HepG2 (cell line): ENCODE data around the gene RHBDL3. TPM values are rescaled to one million over a fixed set of nuclear protein-coding genes. Genes with fewer than 3 reads are reported as not detected.
A peak's percentile ranks its signal among the peaks of the same experiment; 100 is the strongest.

ENCODE experiments used
- ATAC-seq: fragments of 200-7000 bp; cut with Tn5 transposase; 3 replicates; pipeline ENCODE4 v1.9.1; 2020; ENCODE audit warnings: mild to moderate bottlenecking, moderate library complexity
- BruUV-seq: library from RNA; stranded (reverse); fragments of 400-500 nt; replicated peaks from 2 replicates; lab custom pipeline; 2021; lab: Mats Ljungman, UMichigan
- CTCF ChIA-PET: fragments of 300-600 bp; formaldehyde crosslinking; extraction: SDS; loops from one replicate; lab custom pipeline; 2021; ENCODE audit warnings: low total read pairs, inconsistent platforms, low intra/inter-chr PET ratio; lab: Yijun Ruan, JAX
- POLR2A ChIA-PET: fragments of 350-600 bp; sonication (Branson Sonifier 250); formaldehyde crosslinking; loops from one replicate; lab custom pipeline; 2020; ENCODE audit warnings: antibody characterized with exemption, inconsistent platforms; lab: Yijun Ruan, JAX
- DNase-seq: peaks from one replicate; pipeline ENCODE4 v3.0.0-alpha.2; 2015; ENCODE audit warnings: low spot score
- FAIRE-seq: peaks from 3 replicates; lab custom pipeline; 2011; peaks lifted over from hg19 to GRCh38; lab: Jason Lieb, UNC
- H2AFZ ChIP-seq: one replicate; pipeline ENCODE4 v1.6.1; 2011; ENCODE audit warnings: low read length, inconsistent platforms
- H3K27ac ChIP-seq: fragments of 300-600 bp; 3 replicates; pipeline ENCODE4 v1.8.0; 2011; ENCODE audit warnings: mixed run types, mild to moderate bottlenecking, mixed read lengths, low read length, inconsistent platforms; ENCODE audit not compliant: insufficient read depth; ENCODE audit errors: extremely low read length
- H3K27me3 ChIP-seq, 2 experiments: fragments of 200-600 bp in 1 of 2; 2 replicates in 1 of 2; 3 replicates in 1 of 2; pipeline versions ENCODE4 v1.6.0 to v1.8.0; 2011; ENCODE audit warnings: low read length in 2 of 2, mild to moderate bottlenecking in 2 of 2, moderate library complexity in 2 of 2, inconsistent platforms in 1 of 2; ENCODE audit not compliant: insufficient read depth in 2 of 2, control insufficient read depth in 1 of 2
- H3K36me3 ChIP-seq, 2 experiments: fragments of 200-600 bp in 1 of 2; replicated peaks in 1 of 2; 2 replicates in 1 of 2; 3 replicates in 1 of 2; pipeline versions ENCODE4 v1.5.1 to v1.8.0; 2011; ENCODE audit warnings: low read length in 2 of 2, inconsistent platforms in 1 of 2; ENCODE audit not compliant: insufficient read depth in 2 of 2, control insufficient read depth in 1 of 2
- H3K4me1 ChIP-seq: 2 replicates; pipeline ENCODE4 v1.5.1; 2012; ENCODE audit warnings: low read length, inconsistent platforms; ENCODE audit not compliant: insufficient read depth
- H3K4me2 ChIP-seq: 2 replicates; pipeline ENCODE4 v1.6.0; 2011; ENCODE audit warnings: low read depth, low read length, inconsistent platforms
- H3K4me3 ChIP-seq, 3 experiments: fragments of 200-600 bp in 1 of 3; sonication (generic), shearing (Covaris generic) in 1 of 3; replicated peaks in 1 of 3; 2 replicates each; pipeline ENCODE4 v1.5.1; 2011 to 2016; ENCODE audit warnings: low read length in 3 of 3, inconsistent platforms in 2 of 3, low read depth in 2 of 3, mild to moderate bottlenecking in 2 of 3, control low read depth in 1 of 3, mixed read lengths in 1 of 3; ENCODE audit not compliant: insufficient read depth in 1 of 3
- H3K79me2 ChIP-seq: one replicate; pipeline ENCODE4 v1.6.1; 2011; ENCODE audit warnings: low read length, inconsistent platforms; ENCODE audit not compliant: insufficient read depth
- H3K9ac ChIP-seq: 2 replicates; pipeline ENCODE4 v1.6.0; 2011; ENCODE audit warnings: mild to moderate bottlenecking, low read depth, low read length, inconsistent platforms; ENCODE audit not compliant: insufficient read depth
- H3K9me3 ChIP-seq: 2 replicates; pipeline ENCODE4 v1.5.1; 2012; ENCODE audit warnings: mild to moderate bottlenecking, low read length
- H4K20me1 ChIP-seq: 2 replicates; pipeline ENCODE4 v1.6.0; 2011; ENCODE audit warnings: inconsistent platforms, mild to moderate bottlenecking, low read length, moderate library complexity; ENCODE audit not compliant: insufficient read depth
- CBFB ChIP-seq: sonication (generic); formaldehyde crosslinking; IDR thresholded peaks from 2 replicates; pipeline ENCODE4 v1.4.0; 2020; ENCODE audit warnings: missing genetic modification reagents
- FOSL2 ChIP-seq: sonication (generic); formaldehyde crosslinking; IDR thresholded peaks from 2 replicates; pipeline ENCODE4 v1.4.0; 2020; ENCODE audit warnings: missing genetic modification reagents
- GZF1 ChIP-seq: sonication (generic); formaldehyde crosslinking; IDR thresholded peaks from 2 replicates; pipeline ENCODE4 v1.5.1; 2020; ENCODE audit warnings: mild to moderate bottlenecking, missing genetic modification reagents
- HNRNPL ChIP-seq: fragments of 200-400 bp; formaldehyde crosslinking; IDR thresholded peaks from 2 replicates; pipeline ENCODE4 v1.6.1; 2017; ENCODE audit warnings: mild to moderate bottlenecking, low read depth, low read length
- KLF15 ChIP-seq: sonication (generic); formaldehyde crosslinking; IDR thresholded peaks from 2 replicates; pipeline ENCODE4 v1.8.1; 2023; ENCODE audit warnings: borderline replicate concordance, mild to moderate bottlenecking, inconsistent platforms, missing genetic modification reagents, mixed read lengths
- MTF2 ChIP-seq: sonication (generic); formaldehyde crosslinking; IDR thresholded peaks from 2 replicates; pipeline ENCODE4 v1.5.0; 2020; ENCODE audit warnings: missing genetic modification reagents, borderline replicate concordance
- NR1H2 ChIP-seq: sonication (generic); formaldehyde crosslinking; IDR thresholded peaks from 2 replicates; pipeline ENCODE4 v1.8.1; 2022; ENCODE audit warnings: low read depth, missing genetic modification reagents, borderline replicate concordance
- PRDM10 ChIP-seq: sonication (generic); formaldehyde crosslinking; IDR thresholded peaks from 2 replicates; pipeline ENCODE4 v1.4.0; 2020; ENCODE audit warnings: low read depth, missing genetic modification reagents
- RARA ChIP-seq: IDR thresholded peaks from 2 replicates; pipeline ENCODE4 v1.6.1; 2016; ENCODE audit warnings: missing genetic modification reagents, missing compliant biosample characterization
- SNAPC2 ChIP-seq: sonication (generic); formaldehyde crosslinking; IDR thresholded peaks from 2 replicates; pipeline ENCODE4 v1.8.1; 2022; ENCODE audit warnings: mild to moderate bottlenecking, missing genetic modification reagents
- SP1 ChIP-seq, 2 experiments: fragments of 450-650 bp in 1 of 2; sonication (generic) in 1 of 2; formaldehyde crosslinking in 1 of 2; IDR thresholded peaks; 2 replicates each; pipeline versions ENCODE4 v1.4.0 to v1.6.1; 2016 to 2020; ENCODE audit warnings: missing genetic modification reagents in 1 of 2
- ZNF547 ChIP-seq: sonication (generic); formaldehyde crosslinking; IDR thresholded peaks from 2 replicates; pipeline ENCODE4 v1.5.1; 2020; ENCODE audit warnings: mild to moderate bottlenecking, missing genetic modification reagents
- ZNF550 ChIP-seq: sonication (generic); formaldehyde crosslinking; IDR thresholded peaks from 2 replicates; pipeline ENCODE4 v1.4.0; 2020; ENCODE audit warnings: mild to moderate bottlenecking, missing genetic modification reagents, borderline replicate concordance
- ZNF724P ChIP-seq: sonication (generic); formaldehyde crosslinking; IDR thresholded peaks from 2 replicates; pipeline ENCODE4 v1.8.0; 2022; ENCODE audit warnings: missing genetic modification reagents, borderline replicate concordance
- WGBS: methylation state at CpG from one replicate; pipeline ENCODE4 v1.1.6; 2017; ENCODE audit warnings: low lambda C conversion rate; 5-methylcytosine and 5-hydroxymethylcytosine counted together
- in situ Hi-C: cut with HindIII; loops from 2 replicates; pipeline ENCODE4 v1.10.0; 2017; ENCODE audit warnings: low pct_unique_long_range_greater_than_20kb; ENCODE audit not compliant: extremely low pct_ligation_motif_present
- intact Hi-C: fragments of 100-400 bp; cut with micrococcal nuclease; formaldehyde crosslinking; loops from one replicate; pipeline ENCODE4 v1.10.0; 2022; ENCODE audit not compliant: unreplicated experiment
- polyA plus RNA-seq, 8 experiments: library from polyadenylated mRNA; depleted of rRNA in 3 of 8; stranded (reverse) in 7 of 8; unstranded in 1 of 8; fragments of >200 nt; fragmentation: Illumina TruSeq in 4 of 8; extraction: Trizol in 4 of 8; gene quantifications; 2 replicates each; pipeline versions ENCODE4 v1.2.1 to v1.2.3, GENCODE V29; 2011 to 2016; ENCODE audit warnings: low read depth in 4 of 8, missing spikeins in 1 of 8, mixed read lengths in 1 of 8; ENCODE audit not compliant: insufficient read depth in 1 of 8
- total RNA-seq, 5 experiments: library from RNA; depleted of rRNA; stranded (reverse); fragments of >200 nt; fragmentation: Illumina TruSeq; extraction: Trizol; gene quantifications; 2 replicates each; pipeline ENCODE4 v1.2.3, GENCODE V29; 2016; ENCODE audit warnings: low read depth in 1 of 5
- TF ChIP-seq, protein P1 (sequence below): sonication (generic); formaldehyde crosslinking; IDR thresholded peaks from 2 replicates; pipeline ENCODE4 v1.8.1; 2023; ENCODE audit warnings: mild to moderate bottlenecking, moderate library complexity, missing genetic modification reagents
- TF ChIP-seq, protein P2 (sequence below): sonication (generic); formaldehyde crosslinking; IDR thresholded peaks from 2 replicates; pipeline ENCODE4 v1.4.0; 2020; ENCODE audit warnings: missing genetic modification reagents, borderline replicate concordance

RHBDL3 gene
- total and polyA plus RNA-seq, 2 of the 13 experiments (the other 11 are each of a cell fraction or from before 2014, with no cell fraction given): 0.09 TPM; not detected in 1

GRCh38 chr17:32266389-32267301 is 1.0 kb downstream of the RHBDL3 start (continued):
- TF ChIP-seq, protein P1, sequence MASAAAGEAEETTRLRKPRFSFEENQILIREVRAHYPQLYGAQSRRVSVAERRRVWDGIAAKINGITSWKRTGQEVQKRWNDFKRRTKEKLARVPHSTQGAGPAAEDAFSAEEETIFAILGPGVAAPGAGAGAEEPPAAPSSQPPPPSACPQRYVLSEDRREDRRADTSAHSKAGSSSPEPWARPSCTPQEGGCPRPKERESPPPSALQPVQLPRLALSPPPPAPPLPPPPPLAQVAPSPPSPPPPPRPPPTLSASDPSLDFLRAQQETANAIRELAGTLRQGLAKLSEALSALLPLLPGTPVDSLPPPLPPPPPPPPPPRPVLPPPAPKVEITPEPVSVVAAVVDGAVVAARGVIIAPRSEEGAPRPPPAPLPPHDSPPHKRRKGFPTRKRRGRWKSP: peak; percentile 84
- TF ChIP-seq FOSL2 (CRISPR knock-in tag): peak; percentile 47; the same call in 1 of the 2 replicates
- no peak for TF ChIP-seq ZNF547
- no peak for TF ChIP-seq KLF15

- DNase-seq: no peak
- H3K4me3 ChIP-seq: no peak overlapping the region
- H3K27ac ChIP-seq: no peak overlapping the region
- WGBS: 70% methylated on average over 10 of the region's 10 CpGs
- no peaks in the 10 kb centered on the region for H3K36me3 ChIP-seq
- in situ Hi-C loops: no loop called here
- H3K27me3 ChIP-seq: peaks cover 20 to 71% of the 10 kb centered on the region in 2 experiments
- no peaks in the 10 kb centered on the region for H3K79me2 ChIP-seq
- no peak overlapping the region for H2AFZ ChIP-seq
- ATAC-seq: peak; percentile 54
- no peaks in the 10 kb centered on the region for H3K9me3 ChIP-seq
- H3K4me1 ChIP-seq: peaks cover 23% of the 10 kb centered on the region
- no peaks in the 10 kb centered on the region for H4K20me1 ChIP-seq
- POLR2A ChIA-PET: no interaction called here
- BruUV-seq: no TSS peak
- CTCF ChIA-PET: no interaction called here
- H3K9ac ChIP-seq: no peak overlapping the region
- no peak for FAIRE-seq
- no peak overlapping the region for H3K4me2 ChIP-seq
- intact Hi-C loops: loop anchor here (1.0 kb wide), 1 partner anchor 42 kb away; no protein-coding TSS in a partner anchor
- TF ChIP-seq CBFB (CRISPR knock-in tag): no peak
- no peak for TF ChIP-seq ZNF724P (CRISPR knock-in tag)
- no peak for TF ChIP-seq RARA
- TF ChIP-seq, protein P2, sequence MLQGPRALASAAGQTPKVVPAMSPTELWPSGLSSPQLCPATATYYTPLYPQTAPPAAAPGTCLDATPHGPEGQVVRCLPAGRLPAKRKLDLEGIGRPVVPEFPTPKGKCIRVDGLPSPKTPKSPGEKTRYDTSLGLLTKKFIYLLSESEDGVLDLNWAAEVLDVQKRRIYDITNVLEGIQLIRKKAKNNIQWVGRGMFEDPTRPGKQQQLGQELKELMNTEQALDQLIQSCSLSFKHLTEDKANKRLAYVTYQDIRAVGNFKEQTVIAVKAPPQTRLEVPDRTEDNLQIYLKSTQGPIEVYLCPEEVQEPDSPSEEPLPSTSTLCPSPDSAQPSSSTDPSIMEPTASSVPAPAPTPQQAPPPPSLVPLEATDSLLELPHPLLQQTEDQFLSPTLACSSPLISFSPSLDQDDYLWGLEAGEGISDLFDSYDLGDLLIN (CRISPR knock-in tag): no peak
- TF ChIP-seq GZF1 (CRISPR knock-in tag): no peak
- no peak for TF ChIP-seq SP1 (IDR thresholded peaks at IDR 0.05)
- no peak for TF ChIP-seq SP1 (CRISPR knock-in tag; IDR thresholded peaks at IDR 0.05)
- TF ChIP-seq HNRNPL: no peak
- no peak for TF ChIP-seq PRDM10 (CRISPR knock-in tag)
- TF ChIP-seq MTF2 (CRISPR knock-in tag): no peak
- TF ChIP-seq SNAPC2: no peak
- TF ChIP-seq NR1H2 (CRISPR knock-in tag): no peak
- no peak for TF ChIP-seq ZNF550 (CRISPR knock-in tag)
Observed at GRCh38 chr17:32267690-32268205, 2.1 kb downstream of the RHBDL3 start.
